GM19467 (cell line): ENCODE results near the gene FAM53A.

Source experiments
- ATAC-seq: cut with Tn5 transposase; IDR thresholded peaks from one replicate; pipeline ENCODE4 v1.9.1; 2021; ENCODE audit warnings: mild to moderate bottlenecking, moderate library complexity; ENCODE audit not compliant: unreplicated experiment

Gene FAM53A

DNA sequence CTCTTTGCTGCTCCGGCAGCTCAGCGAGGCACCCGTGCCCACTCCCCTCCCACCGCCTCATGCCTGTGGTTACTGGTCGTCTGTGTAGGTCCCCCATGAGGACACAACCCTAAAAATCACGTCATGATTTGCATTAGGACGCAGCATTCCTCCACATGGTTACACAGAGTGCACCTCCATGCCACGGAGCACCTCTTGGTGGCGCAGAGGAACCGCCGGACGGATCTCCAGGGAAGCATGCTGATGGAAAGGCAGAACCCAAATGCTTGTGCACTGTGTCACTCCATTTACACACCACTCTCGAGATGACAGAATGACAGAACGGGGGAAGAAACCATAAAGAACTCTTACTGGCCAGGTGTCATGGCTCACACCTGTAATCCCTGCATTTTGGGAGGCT lies 22.4 kb downstream of the FAM53A start:
- no peak for ATAC-seq

DNA sequence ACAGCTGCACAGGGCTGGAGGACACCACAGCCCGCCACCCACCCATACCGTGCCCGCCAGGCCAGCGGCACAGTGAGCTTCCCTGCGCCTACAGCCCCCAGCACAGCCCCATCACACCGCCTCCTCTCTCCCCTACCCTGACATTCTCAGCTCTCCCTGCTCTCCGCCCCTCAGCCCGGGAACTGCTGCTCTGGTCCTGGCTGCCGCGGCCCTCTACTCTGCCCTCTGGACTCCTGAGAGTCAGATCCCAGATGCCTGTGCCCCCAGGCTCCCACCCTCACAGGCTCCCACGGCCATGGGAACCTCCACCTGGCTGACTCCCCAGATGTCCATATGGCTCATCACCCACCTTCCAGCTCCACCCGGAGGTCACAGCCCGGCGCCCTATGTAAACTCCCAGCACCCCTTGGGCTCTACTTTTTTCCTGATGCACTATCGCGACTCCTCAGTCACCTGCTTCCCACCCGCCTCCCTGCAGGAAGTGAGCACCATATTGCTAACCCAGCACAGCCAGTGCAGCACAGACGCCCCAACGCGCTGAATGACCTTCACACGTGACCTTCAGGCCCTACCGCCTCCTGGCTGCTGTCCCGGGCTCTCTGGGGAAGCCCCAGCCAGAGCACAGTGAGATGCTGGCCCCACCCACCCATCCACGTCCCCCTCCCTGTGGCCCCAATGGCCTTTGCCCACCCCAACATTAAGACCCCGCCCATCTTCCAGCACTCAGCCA lies 23.0 kb downstream of the FAM53A start:
- no peak for ATAC-seq

DNA sequence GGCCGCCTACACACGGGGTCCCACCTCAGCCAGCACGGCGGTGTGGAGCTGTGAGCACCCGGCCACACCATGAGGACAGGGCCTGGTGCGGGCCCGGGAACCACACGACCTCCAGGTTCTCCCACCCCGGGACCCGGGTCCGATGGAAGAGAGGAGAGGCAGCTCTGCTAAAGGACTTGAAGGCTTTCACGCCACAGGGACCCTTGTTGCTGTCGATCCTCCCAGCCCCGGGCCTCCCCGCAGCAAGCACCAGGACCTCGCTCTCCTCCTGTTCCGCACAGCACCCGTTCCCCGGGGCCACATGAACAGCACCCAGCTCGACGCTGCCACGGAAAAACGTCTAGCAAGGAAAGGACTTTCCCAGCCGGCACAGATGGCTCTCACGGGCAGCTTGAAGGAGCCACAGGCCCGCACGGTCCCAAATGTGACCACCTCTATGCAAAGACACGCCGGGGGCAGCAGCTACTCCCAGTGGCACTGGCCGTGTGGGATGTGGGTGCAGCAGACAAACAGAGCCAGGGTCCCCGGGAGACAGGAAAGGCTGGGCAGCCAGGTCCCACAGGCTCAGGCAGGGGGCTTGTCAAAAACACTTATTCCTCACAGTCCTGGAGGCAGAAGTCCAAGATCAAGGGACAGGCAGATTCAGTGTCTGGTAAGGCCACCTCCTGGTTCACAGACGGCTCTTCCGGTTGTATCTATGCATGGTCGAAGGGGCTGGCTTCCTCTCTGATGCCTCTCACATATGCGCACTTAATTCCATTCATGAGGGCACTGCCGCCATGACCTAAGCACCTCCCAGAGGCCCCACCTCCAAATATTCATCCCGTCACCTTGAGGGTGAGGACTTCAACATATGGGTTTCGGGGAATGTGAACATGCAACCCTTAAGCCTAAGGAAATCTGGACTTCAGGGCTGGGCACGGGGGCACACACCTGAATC lies 24.7 kb downstream of the FAM53A start:
- no peak for ATAC-seq

- ATAC-seq, result no peak
Observed at GRCh38 chr4:1658581-1658980, 25.5 kb downstream of the FAM53A start.

- no peak for ATAC-seq
Observed at GRCh38 chr4:1658146-1658545, 26.0 kb downstream of the FAM53A start.

- ATAC-seq, result no peak
Observed at GRCh38 chr4:1656986-1657385, 27.1 kb downstream of the FAM53A start.

GRCh38 chr4:1656132-1656531 lies 28.0 kb downstream of the FAM53A start:
- ATAC-seq, result no peak

DNA sequence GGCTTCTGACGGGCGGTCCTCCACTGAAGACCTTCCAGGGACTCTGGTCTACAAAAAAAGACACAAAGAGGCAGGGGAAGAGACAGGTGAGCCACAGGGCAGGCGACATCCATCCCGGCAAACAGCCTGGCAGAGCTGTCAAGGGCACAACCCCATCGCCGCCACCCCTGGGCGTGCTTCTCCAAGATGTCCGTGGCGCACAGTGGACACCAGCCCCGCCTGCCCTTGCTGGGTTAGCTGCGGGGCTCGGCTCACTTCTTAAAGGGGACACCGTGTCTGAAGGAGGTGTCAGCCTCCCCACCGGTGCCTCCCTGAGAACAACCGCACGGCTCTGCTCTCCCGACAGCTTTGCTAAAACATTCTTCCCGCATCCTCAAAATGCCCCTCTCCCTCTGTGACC lies 28.4 kb downstream of the FAM53A start:
- no peak for ATAC-seq

DNA sequence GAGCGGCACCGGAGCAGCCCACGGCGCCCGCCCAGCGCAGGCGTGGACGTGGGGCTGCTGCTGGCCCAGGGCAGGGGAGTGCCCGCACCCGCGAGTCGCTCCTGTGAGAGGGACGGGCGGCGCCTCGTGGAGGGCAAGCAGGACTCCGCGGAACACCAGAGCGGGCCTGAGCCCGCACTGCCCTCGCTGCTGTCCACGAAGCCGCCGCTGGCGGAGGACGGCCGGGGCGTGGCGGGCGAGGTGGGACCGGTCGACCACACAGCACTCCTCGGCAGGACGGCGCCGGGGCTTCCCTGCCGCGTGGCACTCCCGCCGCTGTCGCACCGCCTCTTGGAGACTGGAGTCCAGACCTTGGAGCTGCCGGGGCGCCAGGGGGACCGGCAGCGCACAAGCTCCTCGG lies 29.0 kb downstream of the FAM53A start:
- ATAC-seq, result no peak

DNA sequence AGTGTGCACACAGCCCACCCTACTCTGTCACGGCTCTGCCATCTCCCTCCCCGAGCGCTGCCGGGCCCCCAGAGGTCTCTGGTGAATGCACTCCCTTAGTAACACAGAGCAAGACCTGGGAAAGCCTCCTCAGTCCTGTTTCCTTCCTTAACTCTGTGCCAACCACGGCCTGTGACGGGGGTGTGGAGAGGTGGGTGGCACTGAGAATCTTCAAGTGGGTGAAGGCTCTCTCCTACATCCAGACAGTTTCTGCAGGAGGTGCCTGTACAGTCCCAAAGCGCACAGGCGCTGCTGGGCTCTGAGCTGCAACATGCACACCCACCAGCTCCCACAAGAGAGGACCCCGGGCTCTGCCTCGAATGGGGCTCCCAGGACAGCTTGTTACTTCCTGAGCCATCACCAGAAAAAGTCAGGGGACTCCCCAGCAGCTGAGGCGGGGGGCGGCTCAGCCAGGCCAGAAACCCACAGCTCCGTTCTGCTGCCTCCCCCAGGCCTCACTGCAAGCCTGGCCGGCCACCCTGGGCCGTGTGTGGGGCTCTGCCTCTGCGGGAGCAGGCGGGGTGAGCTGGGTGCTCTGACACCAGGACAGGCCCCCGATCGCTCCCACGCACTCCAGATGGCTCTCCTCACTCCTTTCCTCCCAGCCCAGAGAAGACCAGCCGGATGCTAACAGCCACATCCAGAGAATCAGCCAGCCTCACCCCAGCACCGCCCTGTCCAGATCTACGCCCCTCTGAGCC lies 29.7 kb downstream of the FAM53A start:
- ATAC-seq, result no peak

- no peak for ATAC-seq
Observed at GRCh38 chr4:1653776-1654175, 30.3 kb downstream of the FAM53A start.

GRCh38 chr4:1652088-1652487 lies 32.0 kb downstream of the FAM53A start:
- ATAC-seq, result no peak

DNA sequence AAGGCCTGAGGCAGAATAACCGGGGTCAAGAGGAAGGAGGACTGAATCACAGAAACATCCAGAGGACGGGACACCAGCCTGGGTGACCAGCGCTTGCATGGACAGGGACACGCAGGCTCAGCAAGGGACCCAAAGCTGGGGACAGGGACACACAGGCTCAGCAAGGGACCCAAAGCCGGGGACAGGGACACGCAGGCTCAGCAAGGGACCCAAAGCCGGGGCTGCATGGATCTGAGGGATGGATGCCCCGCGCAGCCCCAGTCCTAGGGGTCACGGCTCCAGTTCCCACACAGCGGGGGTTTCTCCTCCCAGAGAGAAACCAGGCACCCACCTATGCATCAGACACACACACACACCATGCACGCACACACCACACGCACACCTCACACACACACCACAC lies 32.5 kb downstream of the FAM53A start:
- no peak for ATAC-seq

DNA sequence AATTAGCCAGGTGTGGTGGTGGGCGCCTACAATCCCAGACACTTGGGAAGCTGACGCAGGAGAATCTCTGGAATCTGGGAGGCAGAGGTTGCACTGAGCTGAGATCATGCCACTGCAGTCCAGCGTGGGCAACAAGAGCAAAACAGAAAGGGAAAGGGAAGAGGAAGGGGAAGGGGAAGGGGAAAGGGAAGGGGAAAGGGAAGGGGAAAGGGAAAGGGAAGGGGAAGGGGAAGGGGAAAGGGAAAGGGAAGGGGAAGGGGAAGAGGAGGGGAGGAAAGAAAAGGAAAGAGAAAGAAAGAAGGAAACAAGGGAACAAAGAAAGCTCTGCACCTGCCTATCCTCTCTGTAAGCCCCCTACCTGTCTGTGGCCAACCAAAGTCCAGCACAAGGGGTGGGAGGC lies 35.2 kb downstream of the FAM53A start:
- ATAC-seq, result no peak

DNA sequence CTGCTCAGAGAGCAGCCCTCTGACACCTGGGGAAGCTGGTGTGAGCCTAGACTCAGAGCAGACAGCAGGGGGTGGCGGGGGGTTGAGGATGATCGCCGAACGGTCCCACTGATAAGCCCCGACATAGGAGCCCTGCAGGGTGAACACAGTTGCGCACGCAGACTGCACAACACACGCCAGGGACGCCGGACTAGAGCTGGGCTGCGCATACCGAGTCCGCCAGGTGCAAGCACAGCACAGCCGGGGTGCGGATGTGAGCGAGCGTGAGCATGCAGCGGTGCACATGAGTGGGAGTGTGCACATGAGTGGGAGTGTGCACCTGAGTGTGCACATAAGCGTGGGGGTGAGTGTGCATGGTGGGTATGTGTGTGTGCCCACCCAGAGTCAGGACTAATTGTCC lies 36.7 kb downstream of the FAM53A start:
- ATAC-seq, result no peak

- ATAC-seq, result no peak
Observed at GRCh38 chr4:1646690-1647089, 37.4 kb downstream of the FAM53A start.

GRCh38 chr4:1644891-1645657 lies 39.0 kb downstream of the FAM53A start:
- ATAC-seq, result no peak

DNA sequence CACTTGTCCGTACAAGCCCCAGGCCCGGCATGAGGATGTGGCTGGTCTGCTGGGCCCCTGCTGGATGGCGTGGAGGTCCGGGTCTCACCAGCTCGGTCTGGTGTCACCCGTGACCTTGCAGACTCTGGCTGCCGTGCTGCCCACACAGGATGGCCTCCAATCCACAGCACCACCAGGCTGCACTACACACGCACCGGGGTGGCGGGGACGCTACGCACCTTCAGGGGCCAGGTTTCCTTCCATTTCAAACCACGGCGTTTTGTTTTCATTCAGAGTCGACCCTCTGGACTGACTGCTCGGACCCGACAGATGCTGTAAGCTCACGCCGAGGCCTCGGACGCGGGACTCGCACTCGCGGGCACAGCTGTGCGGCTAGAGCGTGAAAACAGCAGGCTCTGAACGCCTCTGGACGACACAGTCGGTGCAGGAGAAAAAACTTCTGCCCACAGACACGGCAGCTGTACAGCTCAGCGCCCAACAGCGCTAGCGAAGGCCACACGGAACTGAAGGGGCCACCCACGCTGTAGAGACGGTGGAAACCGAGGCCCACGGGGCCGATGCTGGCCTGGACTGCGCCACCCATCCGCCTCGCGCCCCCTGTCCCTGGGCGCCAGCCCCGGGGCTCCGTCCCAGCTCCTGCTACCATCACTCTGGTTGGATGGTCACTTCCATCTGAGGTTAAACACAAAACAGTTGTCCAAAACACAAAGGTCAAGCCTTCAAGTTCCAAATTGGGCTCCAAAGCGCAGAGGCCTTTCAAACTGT lies 40.0 kb downstream of the FAM53A start:
- no peak for ATAC-seq

- no peak for ATAC-seq
Observed at GRCh38 chr4:1642196-1642951, 41.7 kb downstream of the FAM53A start.
